Breast epithelium (tissue), 3 donors: ENCODE results near the gene ZNF710.

Source experiments
- POLR2AphosphoS5 ChIP-seq, 3 donors: sonication (generic); formaldehyde crosslinking; IDR thresholded peaks; one replicate each; pipeline ENCODE4 v1.6.1; 2017; ENCODE audit warnings: antibody characterized with exemption in 3 of 3
- TF ChIP-seq, protein P1 (sequence below), 3 donors: fragments of 450-650 bp; IDR thresholded peaks; one replicate each; pipeline ENCODE4 v1.5.1; 2016 to 2017; ENCODE audit warnings: antibody characterized with exemption in 3 of 3, mild to moderate bottlenecking in 3 of 3, moderate library complexity in 3 of 3

DNA sequence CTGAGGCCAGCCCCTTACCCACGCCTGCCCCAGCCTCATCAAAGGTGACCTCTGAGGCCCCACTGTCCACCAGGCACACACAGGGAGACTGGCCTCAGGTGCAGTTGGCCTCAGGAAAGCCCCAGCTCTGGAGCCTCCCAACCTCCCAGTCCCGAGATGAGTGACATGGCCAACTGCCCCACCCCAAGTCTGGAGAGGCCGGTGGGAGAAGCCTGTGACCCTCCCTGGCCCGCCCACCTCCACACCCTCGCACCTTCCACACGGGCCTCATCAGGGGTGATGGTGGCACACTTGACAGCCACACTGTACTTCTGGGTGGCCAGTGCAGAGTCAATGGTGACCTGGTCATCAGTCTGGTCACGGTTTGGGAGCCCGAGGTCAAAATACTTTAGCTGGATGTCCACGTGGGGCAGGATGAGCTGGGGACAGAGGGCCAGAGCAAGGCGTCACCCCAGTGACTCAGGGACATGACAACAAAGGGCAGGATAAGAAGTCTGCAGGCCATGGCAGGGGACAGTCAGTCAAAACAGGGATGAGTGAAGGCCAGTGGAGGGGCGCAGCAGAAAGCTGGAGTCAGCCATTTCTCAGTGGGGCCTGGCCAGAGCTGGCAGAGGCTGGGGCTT, 89.2 kb downstream of the ZNF710 start:
- TF ChIP-seq, protein P1, sequence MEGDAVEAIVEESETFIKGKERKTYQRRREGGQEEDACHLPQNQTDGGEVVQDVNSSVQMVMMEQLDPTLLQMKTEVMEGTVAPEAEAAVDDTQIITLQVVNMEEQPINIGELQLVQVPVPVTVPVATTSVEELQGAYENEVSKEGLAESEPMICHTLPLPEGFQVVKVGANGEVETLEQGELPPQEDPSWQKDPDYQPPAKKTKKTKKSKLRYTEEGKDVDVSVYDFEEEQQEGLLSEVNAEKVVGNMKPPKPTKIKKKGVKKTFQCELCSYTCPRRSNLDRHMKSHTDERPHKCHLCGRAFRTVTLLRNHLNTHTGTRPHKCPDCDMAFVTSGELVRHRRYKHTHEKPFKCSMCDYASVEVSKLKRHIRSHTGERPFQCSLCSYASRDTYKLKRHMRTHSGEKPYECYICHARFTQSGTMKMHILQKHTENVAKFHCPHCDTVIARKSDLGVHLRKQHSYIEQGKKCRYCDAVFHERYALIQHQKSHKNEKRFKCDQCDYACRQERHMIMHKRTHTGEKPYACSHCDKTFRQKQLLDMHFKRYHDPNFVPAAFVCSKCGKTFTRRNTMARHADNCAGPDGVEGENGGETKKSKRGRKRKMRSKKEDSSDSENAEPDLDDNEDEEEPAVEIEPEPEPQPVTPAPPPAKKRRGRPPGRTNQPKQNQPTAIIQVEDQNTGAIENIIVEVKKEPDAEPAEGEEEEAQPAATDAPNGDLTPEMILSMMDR (IDR thresholded peaks at IDR 0.05) = no peak
- TF ChIP-seq POLR2AphosphoS5 (IDR thresholded peaks at IDR 0.05) = no peak
